NOMO-1 (cell line): ENCODE data around the gene FHIT.

Experiments
- DNase-seq, 2 experiments: peaks; one replicate each; lab custom pipeline; 2025; ENCODE audit not compliant: unreplicated experiment in 2 of 2; lab: John Stamatoyannopoulos, UW

The FHIT gene

GRCh38 chr3:60316121-60316797 is 935.0 kb downstream of the FHIT start:
- DNase-seq: no peak

DNA sequence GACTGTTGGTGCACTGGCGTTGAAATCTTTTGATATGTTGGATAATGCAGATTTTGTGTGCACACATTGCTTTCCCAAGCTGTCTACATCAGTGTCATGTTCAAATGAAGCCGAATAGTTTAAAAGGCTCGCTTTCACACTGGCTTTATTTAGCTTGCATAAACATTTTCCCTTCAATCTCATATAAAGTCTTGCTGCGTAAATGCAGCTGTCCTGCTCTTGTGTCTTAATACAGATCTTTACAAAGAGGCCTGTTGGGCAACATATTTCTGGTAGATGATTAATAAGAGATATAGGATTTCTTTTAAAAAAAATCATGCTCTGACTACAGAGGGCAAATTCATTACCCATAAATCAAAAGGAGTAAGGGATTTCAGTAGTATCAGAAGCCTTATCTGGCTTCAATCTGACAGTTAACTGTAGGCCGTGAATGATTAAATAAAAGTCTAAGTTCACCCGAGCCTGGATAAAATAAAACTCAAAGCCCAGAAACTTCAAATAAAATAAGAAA is 937.2 kb downstream of the FHIT start:
- DNase-seq: no peak

DNA sequence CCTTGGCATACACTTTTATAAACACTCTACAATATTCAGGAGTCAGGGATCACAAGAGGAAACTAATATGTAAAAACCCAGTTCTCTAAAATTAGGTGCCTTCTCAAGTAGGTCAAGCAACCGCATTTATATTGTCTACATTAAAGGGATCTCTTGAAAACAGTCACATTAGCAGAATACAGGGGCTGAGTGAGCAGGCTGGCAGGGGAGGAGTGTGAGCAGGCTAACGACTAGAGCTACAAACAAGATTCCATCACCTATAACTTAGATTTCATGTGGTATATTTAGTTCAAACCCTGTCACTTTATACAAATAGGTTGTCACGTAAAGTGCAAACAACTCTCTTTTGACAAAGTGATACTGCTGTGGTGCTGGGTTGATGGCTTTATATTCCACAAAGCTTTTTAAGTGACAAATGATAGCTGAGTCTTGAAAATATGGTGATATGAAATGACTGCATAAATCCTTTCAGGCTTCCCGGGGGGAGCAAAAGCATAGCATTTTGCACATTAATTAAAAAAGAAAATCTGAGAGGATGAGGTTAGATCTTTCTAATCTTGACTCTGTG is 937.9 kb downstream of the FHIT start:
- DNase-seq: no peak

GRCh38 chr3:60309539-60310268 is 941.5 kb downstream of the FHIT start:
- DNase-seq: peak; percentile 5 to 27

DNA sequence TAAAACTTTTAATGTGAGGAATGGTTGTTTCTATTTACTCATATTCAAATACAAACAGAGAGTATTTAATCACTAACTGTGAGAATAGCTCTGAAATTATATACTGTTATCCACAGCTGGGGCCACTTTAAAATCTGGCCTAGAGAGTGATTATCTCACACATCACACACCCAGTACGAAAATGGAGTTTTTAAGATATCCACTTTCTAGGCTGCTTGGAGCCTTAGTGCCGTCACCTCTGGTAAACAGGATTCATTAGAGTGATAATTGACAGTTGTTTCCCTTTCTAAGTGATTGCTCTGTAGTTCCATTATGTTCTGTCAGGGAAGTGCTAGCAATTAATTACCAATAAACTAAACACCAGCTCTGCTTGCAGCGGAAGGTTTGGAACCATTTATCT is 942.4 kb downstream of the FHIT start:
- no peak for DNase-seq

DNA sequence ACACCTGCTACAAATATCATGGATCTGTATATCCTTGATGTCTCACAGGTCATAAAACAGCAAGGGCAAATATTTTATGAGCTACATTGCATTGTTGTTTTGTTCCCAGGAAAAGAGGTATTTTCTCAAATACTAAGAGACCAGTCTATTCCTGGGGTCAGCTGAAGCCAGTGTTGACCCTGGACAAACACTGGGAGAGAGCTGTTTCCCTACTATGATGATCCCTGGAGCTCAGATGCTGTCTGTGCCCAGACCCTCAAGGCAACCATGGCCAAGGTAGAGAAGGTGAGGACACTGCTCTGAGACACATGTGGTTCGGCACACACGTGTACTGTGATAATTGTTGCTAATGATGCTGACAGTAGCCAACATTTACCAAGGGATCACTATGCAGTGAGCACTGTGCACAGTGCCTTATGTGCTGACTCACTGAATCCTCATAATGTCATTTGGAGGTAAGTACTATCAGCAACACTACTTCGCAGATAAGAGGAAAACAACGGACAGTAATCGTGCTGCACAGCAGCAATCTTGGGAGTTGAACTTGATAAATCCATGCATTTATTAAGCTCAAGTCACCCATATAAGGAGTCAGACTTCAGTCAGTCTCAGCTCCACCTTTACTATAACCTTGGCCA is 943.6 kb downstream of the FHIT start:
- DNase-seq: no peak

GRCh38 chr3:60304112-60304511 is 947.1 kb downstream of the FHIT start:
- DNase-seq: no peak

GRCh38 chr3:60303160-60303559 is 948.1 kb downstream of the FHIT start:
- DNase-seq: no peak

DNA sequence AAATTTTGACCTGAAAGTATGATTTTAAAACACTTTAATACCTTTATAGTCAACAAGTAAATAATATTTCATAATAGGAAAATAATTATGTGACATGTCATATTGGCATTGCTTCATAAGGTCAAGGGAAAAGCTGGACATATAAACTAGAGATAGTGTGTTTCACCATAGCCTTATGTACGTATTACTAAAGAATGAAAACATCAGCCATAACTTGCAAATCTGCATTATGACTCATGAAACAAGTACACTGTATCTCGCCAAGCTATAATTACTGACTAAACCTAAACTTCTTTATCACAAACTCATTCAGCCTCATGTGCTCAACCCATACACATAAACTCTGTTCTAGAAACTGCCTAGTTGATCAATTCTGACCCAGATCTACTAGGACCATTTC is 950.1 kb downstream of the FHIT start:
- DNase-seq: no peak

- DNase-seq: no peak
Measured at GRCh38 chr3:60298141-60298540, 953.1 kb downstream of the FHIT start.

GRCh38 chr3:60294181-60294580 is 957.1 kb downstream of the FHIT start:
- no peak for DNase-seq

DNA sequence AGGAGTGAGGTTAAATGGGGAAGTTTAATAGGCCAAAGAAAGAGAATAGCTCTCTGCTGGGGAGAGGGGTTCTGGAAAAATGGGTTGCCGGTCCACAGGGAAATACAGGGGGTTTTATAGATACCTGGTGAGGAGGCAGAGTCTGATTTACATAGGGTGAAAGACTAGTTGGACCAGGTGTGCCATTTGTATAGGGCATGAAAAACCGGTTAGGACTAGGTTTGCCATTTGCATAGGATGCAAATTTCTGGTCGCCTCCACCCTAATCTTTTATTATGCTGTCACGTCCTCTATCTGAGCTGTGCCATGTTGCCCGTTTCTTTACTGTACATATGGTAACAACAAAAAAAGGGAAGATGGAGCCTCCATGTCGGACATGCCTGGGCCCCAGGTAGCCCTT is 960.1 kb downstream of the FHIT start:
- no peak for DNase-seq

GRCh38 chr3:60290122-60290492 is 961.1 kb downstream of the FHIT start:
- DNase-seq: no peak

GRCh38 chr3:60289341-60290121 is 961.7 kb downstream of the FHIT start:
- DNase-seq: no peak

GRCh38 chr3:60282866-60283265 is 968.4 kb downstream of the FHIT start:
- no peak for DNase-seq

GRCh38 chr3:60281970-60282369 is 969.3 kb downstream of the FHIT start:
- DNase-seq: no peak

DNA sequence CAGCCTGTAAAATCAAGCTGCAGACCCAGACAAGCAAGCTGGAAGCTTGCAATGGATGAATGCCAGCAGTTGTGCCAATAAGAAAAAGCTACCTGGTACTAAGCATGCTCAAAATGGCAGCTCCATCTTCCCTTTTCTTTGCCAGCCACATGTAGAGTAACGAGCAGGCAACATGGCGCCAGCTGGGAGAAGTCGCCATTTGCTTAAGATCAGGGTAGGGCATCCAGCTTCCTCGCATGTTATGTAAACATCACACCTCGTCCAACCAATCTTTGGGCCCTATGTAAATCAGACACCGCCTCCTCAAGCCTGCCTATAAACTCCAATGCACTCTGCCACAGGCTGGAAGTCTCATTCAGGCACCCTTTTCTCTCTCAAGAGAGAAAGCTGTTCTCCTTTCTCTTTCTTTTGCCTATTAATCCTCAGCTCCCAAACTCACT is 973.9 kb downstream of the FHIT start:
- DNase-seq: no peak

DNA sequence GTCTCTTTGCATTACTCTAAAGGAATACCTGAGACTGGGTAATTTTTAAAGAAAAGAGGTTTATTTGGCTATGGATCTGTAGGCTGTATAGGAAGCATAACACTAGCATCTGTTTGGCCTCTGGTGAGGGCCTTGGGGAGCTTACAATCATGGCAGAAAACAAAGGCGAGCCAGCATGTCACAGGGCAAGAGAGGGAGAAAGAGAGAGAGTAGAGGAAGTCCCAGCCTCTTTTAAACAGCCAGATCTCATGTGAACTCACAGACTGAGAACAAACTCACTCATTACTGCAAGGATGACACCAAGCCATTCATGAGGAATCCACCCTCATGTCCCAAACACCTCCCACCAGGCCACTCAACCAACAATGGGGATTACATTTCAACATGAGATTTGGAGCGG is 974.6 kb downstream of the FHIT start:
- no peak for DNase-seq

DNA sequence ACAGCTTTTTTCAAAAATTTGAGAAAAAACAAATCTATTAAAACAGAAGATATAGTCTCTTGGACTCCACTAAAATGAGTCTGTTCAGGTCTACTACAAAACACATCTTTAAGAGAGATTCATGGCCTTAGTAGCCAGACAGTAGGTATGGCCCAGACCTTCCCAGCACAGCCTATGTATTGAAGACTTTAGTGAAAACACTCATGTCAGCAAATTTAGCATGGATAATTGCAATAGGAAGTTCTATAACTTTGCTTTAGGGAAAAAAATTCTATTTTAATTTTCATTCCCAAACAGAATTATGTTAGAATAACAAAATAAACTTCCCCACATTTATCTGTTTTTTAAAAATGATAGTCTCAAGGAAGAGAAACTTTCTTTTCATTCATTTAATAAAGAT is 976.6 kb downstream of the FHIT start:
- no peak for DNase-seq

- DNase-seq: no peak
Measured at GRCh38 chr3:60274098-60274497, 977.2 kb downstream of the FHIT start.

GRCh38 chr3:60269829-60270266 is 981.4 kb downstream of the FHIT start:
- no peak for DNase-seq
